Fibroblast of skin of left biceps (primary cell): Measurements from ENCODE around the gene KRTAP10-8.
"Not testable (repeated sequence)": the region's sequence is repeated elsewhere in the genome, so short reads cannot be mapped to it uniquely, and the experiment has no call there.

ENCODE experiments used
- DNase-seq, 2 experiments: peaks; one replicate each; pipeline ENCODE4 v3.0.0-alpha.2; 2013; ENCODE audit warnings: low read depth in 2 of 2

Gene KRTAP10-8

GRCh38 chr21:44599264-44600029 lies 12.4 kb upstream of the KRTAP10-8 start:
- no peak for DNase-seq

DNA sequence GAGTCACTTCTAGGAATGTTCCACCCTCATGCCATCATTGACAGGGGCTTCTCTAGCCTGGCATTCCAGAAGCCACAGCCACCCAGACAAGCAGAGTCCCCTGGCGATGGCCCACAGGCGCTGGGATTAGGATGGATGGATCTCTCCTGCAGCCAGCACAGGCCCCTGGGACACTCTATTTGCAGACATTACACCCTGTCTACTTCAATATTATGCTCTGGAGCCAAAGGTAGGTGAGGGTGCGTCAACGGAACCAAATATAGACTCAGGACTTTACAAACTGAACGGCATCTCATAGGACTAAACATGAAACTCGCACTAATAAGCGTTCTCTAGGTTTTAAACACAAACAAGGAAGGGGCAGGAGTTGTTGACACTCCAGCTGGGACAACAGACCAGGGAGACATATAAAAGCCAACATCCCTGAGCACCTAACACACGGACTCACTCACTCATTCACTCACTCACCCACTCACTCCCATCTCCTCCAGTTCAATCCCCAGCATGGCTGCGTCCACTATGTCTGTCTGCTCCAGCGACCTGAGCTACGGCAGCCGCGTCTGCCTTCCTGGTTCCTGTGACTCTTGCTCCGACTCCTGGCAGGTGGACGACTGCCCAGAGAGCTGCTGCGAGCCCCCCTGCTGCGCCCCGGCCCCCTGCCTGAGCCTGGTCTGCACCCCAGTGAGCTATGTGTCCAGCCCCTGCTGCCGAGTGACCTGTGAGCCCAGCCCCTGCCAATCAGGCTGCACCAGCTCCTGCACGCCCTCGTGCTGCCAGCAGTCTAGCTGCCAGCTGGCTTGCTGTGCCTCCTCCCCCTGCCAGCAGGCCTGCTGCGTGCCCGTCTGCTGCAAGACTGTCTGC lies 11.5 kb upstream of the KRTAP10-8 start, which contains the start of gene KRTAP10-7:
Gene KRTAP10-7, plus strand, starts transcription at position 480 of the 861 bp plus-strand sequence. Its CDS starts 25 bp downstream, at position 505.
- not testable (repeated sequence) for DNase-seq

DNA sequence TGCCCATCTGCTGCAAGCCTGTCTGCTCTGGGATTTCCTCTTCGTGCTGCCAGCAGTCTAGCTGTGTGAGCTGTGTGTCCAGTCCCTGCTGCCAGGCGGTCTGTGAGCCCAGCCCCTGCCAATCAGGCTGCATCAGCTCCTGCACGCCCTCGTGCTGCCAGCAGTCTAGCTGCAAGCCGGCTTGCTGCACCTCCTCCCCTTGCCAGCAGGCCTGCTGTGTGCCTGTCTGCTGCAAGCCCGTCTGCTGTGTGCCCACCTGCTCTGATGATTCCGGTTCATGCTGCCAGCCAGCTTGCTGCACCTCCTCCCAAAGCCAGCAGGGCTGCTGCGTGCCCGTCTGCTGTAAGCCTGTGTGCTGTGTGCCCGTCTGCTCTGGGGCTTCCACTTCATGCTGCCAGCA lies 10.8 kb upstream of the KRTAP10-8 start:
- DNase-seq: not testable (repeated sequence)

DNA sequence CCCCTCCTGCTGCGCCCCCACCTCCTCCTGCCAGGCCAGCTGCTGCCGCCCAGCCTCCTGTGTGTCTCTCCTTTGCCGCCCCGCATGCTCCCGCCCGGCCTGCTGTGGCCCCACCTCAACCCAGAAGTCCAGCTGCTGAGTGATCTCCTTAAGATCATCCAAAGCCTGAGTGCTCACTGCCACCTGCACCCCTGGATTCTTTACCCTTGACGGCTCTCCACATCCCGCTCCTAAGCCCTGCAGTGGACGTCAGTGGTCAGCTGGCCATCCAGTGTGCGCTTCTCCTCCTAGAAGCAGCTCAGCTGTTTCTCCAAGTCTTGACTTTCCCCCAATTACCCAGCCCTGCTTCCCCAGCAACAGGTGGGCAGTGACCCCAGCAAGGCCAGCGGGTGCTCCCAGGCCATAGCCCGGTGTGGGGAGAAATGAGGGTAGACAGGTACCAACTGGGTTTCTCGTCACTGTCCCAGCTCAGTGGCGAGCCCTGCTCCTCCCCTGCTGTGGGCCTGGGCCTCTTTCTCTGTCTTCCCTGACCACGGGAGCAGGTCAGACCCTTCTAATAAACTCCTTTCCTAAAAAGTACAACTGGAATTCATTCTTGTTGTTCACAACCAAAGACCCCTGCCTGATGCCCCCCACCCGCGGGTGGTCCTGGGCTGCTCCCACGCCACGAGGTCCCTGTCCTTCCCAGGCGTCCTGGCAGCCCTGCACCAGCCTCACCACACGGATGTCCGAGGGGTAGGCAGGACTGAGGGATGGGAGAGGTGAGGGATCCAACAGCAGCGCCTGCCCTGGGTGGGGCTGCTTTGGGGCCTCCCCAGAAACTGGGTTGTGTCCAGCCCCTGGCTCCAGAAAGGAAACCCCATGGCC lies 10.1 kb upstream of the KRTAP10-8 start:
- DNase-seq: no peak

GRCh38 chr21:44602463-44602850 lies 9.4 kb upstream of the KRTAP10-8 start:
- DNase-seq: no peak

GRCh38 chr21:44603109-44603875 lies 8.6 kb upstream of the KRTAP10-8 start:
- DNase-seq: no peak

GRCh38 chr21:44603911-44604310 lies 8.0 kb upstream of the KRTAP10-8 start:
- DNase-seq: no peak

DNA sequence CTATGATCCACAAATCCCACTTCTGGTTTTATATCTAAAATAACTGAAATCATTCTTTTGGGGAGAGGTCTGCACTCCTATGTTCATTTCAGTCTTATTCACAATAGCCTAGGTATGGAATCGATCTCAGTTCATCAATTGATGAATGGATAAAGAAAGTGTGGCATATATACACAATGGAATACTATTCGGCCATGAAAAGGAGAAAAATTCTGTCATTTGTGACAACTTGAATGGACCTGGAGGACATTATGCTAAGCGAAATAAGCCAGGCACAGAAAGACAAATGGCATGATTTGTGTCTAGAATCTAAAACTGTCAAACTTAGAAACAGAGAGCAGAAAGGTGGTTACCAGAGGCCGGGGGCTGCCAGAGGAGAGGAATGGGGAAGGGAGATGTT lies 5.4 kb upstream of the KRTAP10-8 start:
- no peak for DNase-seq

- no peak for DNase-seq
These were observed 2.7 kb upstream of the KRTAP10-8 start for GRCh38 chr21:44609193-44609592.

- DNase-seq: not testable (repeated sequence)
These were observed 1.6 kb upstream of the KRTAP10-8 start for GRCh38 chr21:44610157-44610843.

DNA sequence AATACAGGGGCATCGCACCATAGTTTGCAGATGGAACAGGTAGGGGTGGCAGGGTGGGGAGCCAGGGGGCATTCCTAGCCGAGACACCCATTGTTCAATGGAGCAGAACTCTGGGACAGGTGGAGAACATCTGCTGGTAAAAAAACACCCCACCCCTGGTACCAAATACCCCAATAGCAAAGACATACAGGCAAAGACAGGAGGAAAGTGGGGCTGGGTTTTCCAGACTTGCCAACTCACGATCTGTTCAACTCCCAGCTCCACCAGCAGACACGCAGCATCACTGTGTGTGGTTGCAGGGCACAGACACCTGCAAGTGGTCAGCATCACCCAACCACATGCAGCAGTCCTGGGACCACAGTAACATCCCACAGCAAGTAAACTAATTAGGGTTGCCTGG lies 328 bp upstream of the KRTAP10-8 start:
- no peak for DNase-seq

GRCh38 chr21:44612669-44613229 lies 870 bp downstream of the KRTAP10-8 start:
- DNase-seq: no peak

GRCh38 chr21:44613386-44614155 lies 1.7 kb downstream of the KRTAP10-8 start:
- no peak for DNase-seq

GRCh38 chr21:44614161-44614631 lies 2.3 kb downstream of the KRTAP10-8 start:
- DNase-seq: no peak

DNA sequence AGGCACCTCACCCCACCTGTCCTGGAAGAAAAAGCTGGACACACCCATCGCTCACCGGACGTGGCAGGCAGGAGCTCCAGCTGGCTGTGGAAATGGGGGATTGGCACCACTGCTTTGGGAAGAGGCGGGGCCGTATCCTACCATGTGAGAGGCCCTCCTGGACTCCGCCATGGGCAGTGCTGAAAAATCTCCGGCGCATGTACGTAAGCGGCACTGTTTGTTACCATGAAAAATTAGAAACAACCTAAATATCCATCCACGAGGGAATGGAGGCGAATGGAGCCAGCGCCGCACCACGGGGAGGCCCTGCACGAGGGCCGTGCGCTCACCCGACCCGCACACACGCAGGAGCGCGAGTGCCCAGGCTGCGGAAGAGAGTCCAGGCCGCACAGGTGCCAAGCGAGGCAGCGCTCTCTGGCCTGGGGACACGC lies 3.1 kb downstream of the KRTAP10-8 start:
- no peak for DNase-seq

GRCh38 chr21:44615466-44615865 lies 3.6 kb downstream of the KRTAP10-8 start:
- DNase-seq: no peak

- DNase-seq: no peak
These were observed 4.2 kb downstream of the KRTAP10-8 start for GRCh38 chr21:44615911-44616590.

DNA sequence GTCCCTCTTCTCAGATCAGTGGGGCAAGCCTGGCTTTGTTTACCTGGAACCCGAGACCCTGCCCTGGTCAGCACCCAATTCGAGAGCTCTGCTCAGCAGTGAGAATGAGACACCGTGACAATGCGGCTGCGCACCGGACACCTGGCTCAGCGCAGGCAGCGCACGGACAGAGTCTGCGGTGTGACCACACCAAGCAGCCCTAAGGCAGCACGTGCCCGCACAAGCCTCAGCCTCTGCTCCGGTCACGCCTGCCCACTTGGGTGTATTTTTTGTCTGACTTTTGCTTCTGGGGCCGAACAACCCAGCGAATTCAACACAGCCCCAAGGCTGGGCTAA lies 4.7 kb downstream of the KRTAP10-8 start:
- no peak for DNase-seq

- DNase-seq: no peak
These were observed 5.2 kb downstream of the KRTAP10-8 start for GRCh38 chr21:44617071-44617501.
